ENCODE data around the gene MOAP1.

MOAP1 gene

DNA sequence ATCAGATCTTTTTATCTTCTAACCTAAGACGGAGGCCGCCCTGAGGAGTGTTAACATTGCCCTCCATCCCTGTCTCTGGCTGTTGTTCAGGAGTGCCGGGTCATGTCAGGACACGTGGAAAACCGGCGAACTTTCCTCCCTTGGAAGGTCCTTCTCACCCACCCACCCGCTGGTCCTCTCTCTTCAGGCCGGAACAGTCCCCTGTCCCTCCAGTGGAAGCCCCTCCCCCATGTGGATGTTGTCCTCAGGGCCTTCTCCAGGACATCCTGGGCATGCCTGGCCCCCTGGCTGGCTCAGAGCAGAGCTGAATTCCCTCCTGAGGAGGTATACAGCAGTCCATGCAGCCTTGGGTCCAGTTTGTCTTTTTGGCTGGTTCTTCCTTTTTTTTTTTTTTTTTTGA is 48.7 kb downstream of the MOAP1 start:
- Histone ChIP-seq H3K9ac (ENCODE audit: insufficient read length, low read depth) (no peak overlapping the region), H3K9me3 (ENCODE audit: insufficient read depth, low read length) (no peaks in the 10 kb centered on the region), H3K27me3 (ENCODE audit: insufficient read depth, insufficient read length) (no peaks in the 10 kb centered on the region), H3K4me1 (ENCODE audit: insufficient read depth, insufficient read length) (no peaks in the 10 kb centered on the region), H3K36me3 (ENCODE audit: insufficient read depth, insufficient read length, low read length) (no peaks in the 10 kb centered on the region), H3K4me3 (ENCODE audit: insufficient read length, low read depth) (no peak overlapping the region)
- no peak for DNase-seq (ENCODE audit: low read depth, low spot score)
- TF ChIP-seq YY1 (IDR thresholded peaks at IDR 0.05; ENCODE audit: insufficient read depth, insufficient read length) (no peak), ZNF274 (IDR thresholded peaks at IDR 0.05; ENCODE audit: low read depth, low read length) (no peak), SUZ12 (IDR thresholded peaks at IDR 0.05; ENCODE audit: extremely low read depth, insufficient read depth, insufficient read length) (no peak)

DNA sequence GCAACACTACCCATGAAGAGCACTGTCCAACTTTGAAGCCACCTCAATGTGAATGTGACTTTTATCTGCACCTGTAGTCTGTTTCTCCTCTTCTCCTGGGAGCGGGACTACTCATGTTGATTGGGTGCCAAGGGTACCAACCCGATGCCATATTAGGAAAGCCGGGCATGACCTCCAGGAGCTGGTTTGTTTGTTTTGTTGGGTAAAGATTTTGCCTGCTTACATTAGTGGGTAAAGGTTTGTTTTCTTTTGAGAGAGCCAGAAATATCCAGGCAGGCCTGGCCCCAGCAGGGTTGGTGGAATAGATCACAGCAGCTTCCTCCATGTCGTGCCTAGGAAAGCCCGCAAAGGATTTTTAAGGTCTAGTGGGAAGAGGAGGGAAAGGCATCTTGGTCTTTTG is 49.3 kb downstream of the MOAP1 start:
- H3K4me1 ChIP-seq (ENCODE audit: insufficient read depth, insufficient read length): no peaks in the 10 kb centered on the region

DNA sequence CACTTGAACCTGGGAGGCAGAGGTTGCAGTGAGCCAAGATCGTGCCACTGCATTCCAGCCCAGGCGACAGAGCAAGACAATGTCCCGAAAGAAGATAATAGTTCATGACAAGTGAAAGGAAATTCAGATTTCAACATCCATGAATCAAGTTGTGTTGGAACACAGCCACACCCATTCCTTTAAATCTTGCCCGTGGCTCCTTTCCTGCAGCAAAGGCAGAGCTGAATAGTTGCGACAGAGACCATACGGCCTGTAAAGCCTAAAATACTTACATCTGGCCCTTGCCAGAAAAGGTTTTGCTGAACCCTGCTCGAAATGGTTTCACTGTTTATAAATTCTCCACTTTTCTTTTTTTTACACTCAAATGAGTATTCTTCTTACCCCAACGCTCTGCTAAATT is 51.2 kb downstream of the MOAP1 start:
- Histone ChIP-seq H3K4me1 (ENCODE audit: insufficient read depth, insufficient read length) (no peaks in the 10 kb centered on the region), H3K4me3 (ENCODE audit: insufficient read length, low read depth) (no peak overlapping the region), H3K27me3 (ENCODE audit: insufficient read depth, insufficient read length) (no peaks in the 10 kb centered on the region), H3K36me3 (ENCODE audit: insufficient read depth, insufficient read length, low read length) (no peaks in the 10 kb centered on the region), H3K9ac (ENCODE audit: insufficient read length, low read depth) (no peak overlapping the region), H3K9me3 (ENCODE audit: insufficient read depth, low read length) (no peaks in the 10 kb centered on the region)
- TF ChIP-seq YY1 (IDR thresholded peaks at IDR 0.05; ENCODE audit: insufficient read depth, insufficient read length) (no peak), SUZ12 (IDR thresholded peaks at IDR 0.05; ENCODE audit: extremely low read depth, insufficient read depth, insufficient read length) (no peak), ZNF274 (IDR thresholded peaks at IDR 0.05; ENCODE audit: low read depth, low read length) (no peak)
- no peak for DNase-seq (ENCODE audit: low read depth, low spot score)

More for the DNA sequence above, 49.3 kb downstream of the MOAP1 start:
- no peak for DNase-seq (ENCODE audit: low read depth, low spot score)
- H3K4me3 ChIP-seq (ENCODE audit: insufficient read length, low read depth): no peak overlapping the region
- TF ChIP-seq SUZ12 (IDR thresholded peaks at IDR 0.05; ENCODE audit: extremely low read depth, insufficient read depth, insufficient read length) (no peak), YY1 (IDR thresholded peaks at IDR 0.05; ENCODE audit: insufficient read depth, insufficient read length) (no peak), ZNF274 (IDR thresholded peaks at IDR 0.05; ENCODE audit: low read depth, low read length) (no peak)
- H3K9ac ChIP-seq (ENCODE audit: insufficient read length, low read depth): no peak overlapping the region
- H3K9me3 ChIP-seq (ENCODE audit: insufficient read depth, low read length): no peaks in the 10 kb centered on the region
- H3K27me3 ChIP-seq (ENCODE audit: insufficient read depth, insufficient read length): no peaks in the 10 kb centered on the region
- no peaks in the 10 kb centered on the region for H3K36me3 ChIP-seq (ENCODE audit: insufficient read depth, insufficient read length, low read length)

DNA sequence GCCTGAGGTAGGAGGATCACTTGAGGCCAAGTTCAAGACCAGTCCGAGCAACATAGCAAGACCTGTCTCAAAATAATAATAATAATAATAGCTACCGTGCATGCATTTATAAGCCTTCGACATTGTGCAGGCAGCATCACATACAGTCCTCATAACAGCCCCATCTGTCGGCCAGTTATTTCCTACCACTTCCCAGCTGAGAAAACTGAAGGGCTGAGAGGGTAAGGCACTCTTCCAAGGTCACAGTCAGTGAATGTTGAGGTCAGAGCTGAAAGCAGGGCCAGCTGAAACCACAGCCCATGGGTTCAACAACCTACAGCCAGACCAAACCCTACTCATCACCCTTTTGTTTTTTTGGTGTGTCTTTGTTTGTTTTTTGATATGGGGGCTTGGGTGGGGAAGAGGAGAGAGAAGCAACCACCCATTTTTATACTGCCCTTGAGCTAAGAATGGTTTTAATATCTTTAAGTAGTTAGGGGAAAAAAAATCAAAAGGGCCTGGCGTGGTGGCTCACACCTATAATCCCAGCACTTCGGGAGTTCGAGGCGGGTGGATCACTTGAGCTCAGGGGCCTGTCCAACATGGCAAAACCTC is 52.1 kb downstream of the MOAP1 start:
- Histone ChIP-seq H3K36me3 (ENCODE audit: insufficient read depth, insufficient read length, low read length) (no peaks in the 10 kb centered on the region), H3K9me3 (ENCODE audit: insufficient read depth, low read length) (no peaks in the 10 kb centered on the region), H3K4me1 (ENCODE audit: insufficient read depth, insufficient read length) (no peaks in the 10 kb centered on the region), H3K4me3 (ENCODE audit: insufficient read length, low read depth) (no peak overlapping the region), H3K27me3 (ENCODE audit: insufficient read depth, insufficient read length) (no peaks in the 10 kb centered on the region), H3K9ac (ENCODE audit: insufficient read length, low read depth) (no peak overlapping the region)
- no peak for DNase-seq (ENCODE audit: low read depth, low spot score)
- no peak for TF ChIP-seq SUZ12 (IDR thresholded peaks at IDR 0.05; ENCODE audit: extremely low read depth, insufficient read depth, insufficient read length)
- TF ChIP-seq ZNF274 (IDR thresholded peaks at IDR 0.05; ENCODE audit: low read depth, low read length): no peak

Measured in NT2/D1 (cell line).